HG03108 (cell line): ENCODE measurements around the gene CSF1R.

Experiments used
- ATAC-seq: cut with Tn5 transposase; IDR thresholded peaks from one replicate; pipeline ENCODE4 v1.9.1; 2021; ENCODE audit warnings: moderate library complexity; ENCODE audit not compliant: unreplicated experiment

CSF1R gene

GRCh38 chr5:150073677-150074076 lies 12.7 kb downstream of the CSF1R start:
- ATAC-seq = no peak

GRCh38 chr5:150073086-150073625 lies 13.2 kb downstream of the CSF1R start:
- no peak for ATAC-seq

GRCh38 chr5:150070821-150071220 lies 15.5 kb downstream of the CSF1R start:
- no peak for ATAC-seq

GRCh38 chr5:150069672-150070627 lies 16.4 kb downstream of the CSF1R start:
- ATAC-seq = no peak

- ATAC-seq = no peak
Observed at GRCh38 chr5:150068961-150069645, 17.3 kb downstream of the CSF1R start.

GRCh38 chr5:150068472-150068871 lies 17.9 kb downstream of the CSF1R start:
- ATAC-seq = no peak

GRCh38 chr5:150068071-150068470 lies 18.3 kb downstream of the CSF1R start:
- ATAC-seq = no peak

- ATAC-seq = peak; percentile 6
Observed at GRCh38 chr5:150067405-150067960, 18.9 kb downstream of the CSF1R start.

- ATAC-seq = peak; percentile 56
Observed at GRCh38 chr5:150066901-150067396, 19.4 kb downstream of the CSF1R start.

GRCh38 chr5:150066436-150066835 lies 19.9 kb downstream of the CSF1R start:
- no peak for ATAC-seq

GRCh38 chr5:150065886-150066285 lies 20.5 kb downstream of the CSF1R start:
- ATAC-seq = no peak

GRCh38 chr5:150065346-150065745 lies 21.0 kb downstream of the CSF1R start:
- ATAC-seq = no peak

GRCh38 chr5:150064681-150065220 lies 21.6 kb downstream of the CSF1R start:
- ATAC-seq = no peak

- ATAC-seq = no peak
Observed at GRCh38 chr5:150063638-150064037, 22.7 kb downstream of the CSF1R start.

GRCh38 chr5:150062216-150062922 lies 24.0 kb downstream of the CSF1R start:
- no peak for ATAC-seq

- no peak for ATAC-seq
Observed at GRCh38 chr5:150061538-150061995, 24.8 kb downstream of the CSF1R start.

GRCh38 chr5:150060471-150060870 lies 25.9 kb downstream of the CSF1R start:
- no peak for ATAC-seq

GRCh38 chr5:150059623-150060022 lies 26.7 kb downstream of the CSF1R start:
- ATAC-seq = no peak

- no peak for ATAC-seq
Observed at GRCh38 chr5:150058480-150059126, 27.8 kb downstream of the CSF1R start.

GRCh38 chr5:150057996-150058395 lies 28.4 kb downstream of the CSF1R start:
- ATAC-seq = no peak
